PC-3 (cell line): Measurements from ENCODE around the gene ZNF562. TPM values are rescaled to one million over a fixed set of nuclear protein-coding genes. Genes with fewer than 3 reads are reported as not detected.

Source experiments
- ATAC-seq: fragments of 200-7000 bp; cut with Tn5 transposase; 2 replicates; pipeline ENCODE4 v1.9.1; 2020; ENCODE audit warnings: mild to moderate bottlenecking, moderate library complexity
- BruUV-seq: library from RNA; stranded (reverse); fragments of 400-500 nt; replicated peaks from 2 replicates; lab custom pipeline; 2021; lab: Mats Ljungman, UMichigan
- CTCF ChIA-PET: fragments of 300-600 bp; sonication (Branson Sonifier 250); formaldehyde crosslinking; loops from one replicate; lab custom pipeline; 2022; ENCODE audit warnings: antibody characterized with exemption; lab: Charles Lee
- POLR2A ChIA-PET: fragments of 300-600 bp; sonication (Branson Sonifier 250); formaldehyde crosslinking; loops from one replicate; lab custom pipeline; 2022; ENCODE audit warnings: antibody characterized with exemption; ENCODE audit not compliant: unreplicated experiment; lab: Charles Lee
- DNase-seq: peaks from one replicate; pipeline ENCODE4 v3.0.0-alpha.2; 2015
- H2AFZ ChIP-seq: fragments of 300-600 bp; sonication (generic); 2 replicates; pipeline ENCODE4 v1.6.0; 2016; ENCODE audit warnings: antibody characterized with exemption, low read length
- H3F3A ChIP-seq: fragments of 300-600 bp; sonication (generic); one replicate; pipeline ENCODE4 v1.6.0; 2017; ENCODE audit warnings: antibody characterized with exemption, low read length, control low read depth, mild to moderate bottlenecking; ENCODE audit not compliant: unreplicated experiment
- H3K27ac ChIP-seq: fragments of 300-600 bp; sonication (generic); 2 replicates; pipeline ENCODE4 v1.5.1; 2016; ENCODE audit warnings: mild to moderate bottlenecking, low read length
- H3K27me3 ChIP-seq: fragments of 300-600 bp; sonication (generic); 2 replicates; pipeline ENCODE4 v1.6.1; 2016; ENCODE audit warnings: low read length, mixed read lengths
- H3K36me3 ChIP-seq: fragments of 300-600 bp; sonication (generic); 2 replicates; pipeline ENCODE4 v1.6.1; 2016; ENCODE audit warnings: low read depth, mixed run types, low read length, mixed read lengths
- H3K4me1 ChIP-seq: fragments of 300-600 bp; sonication (generic); 2 replicates; pipeline ENCODE4 v1.5.1; 2016; ENCODE audit warnings: low read length; ENCODE audit not compliant: insufficient read depth
- H3K4me2 ChIP-seq: fragments of 300-600 bp; sonication (generic); 2 replicates; pipeline ENCODE4 v1.6.0; 2016; ENCODE audit warnings: low read length
- H3K4me3 ChIP-seq: fragments of 300-600 bp; sonication (generic); 2 replicates; pipeline ENCODE4 v1.5.1; 2016; ENCODE audit warnings: mild to moderate bottlenecking, low read length, mixed read lengths
- H3K79me2 ChIP-seq: fragments of 300-600 bp; sonication (generic); 2 replicates; pipeline ENCODE4 v1.6.1; 2017; ENCODE audit warnings: low read length, mixed read lengths
- H3K9ac ChIP-seq: fragments of 300-600 bp; sonication (generic); 2 replicates; pipeline ENCODE4 v1.6.0; 2016; ENCODE audit warnings: mild to moderate bottlenecking, low read length
- H3K9me2 ChIP-seq: fragments of 300-600 bp; sonication (generic); replicated peaks from 2 replicates; pipeline ENCODE4 v1.6.1; 2016; ENCODE audit warnings: mixed run types, low read length, mixed read lengths
- H3K9me3 ChIP-seq: fragments of 300-600 bp; sonication (generic); 2 replicates; pipeline ENCODE4 v1.6.1; 2016; ENCODE audit warnings: low read length, mixed read lengths
- H4K20me1 ChIP-seq: fragments of 300-600 bp; sonication (generic); 2 replicates; pipeline ENCODE4 v1.6.1; 2016; ENCODE audit warnings: low read length, mixed read lengths
- CTCF ChIP-seq: fragments of 300-600 bp; sonication (generic); conservative IDR thresholded peaks from 2 replicates; pipeline ENCODE4 v1.5.1; 2017; ENCODE audit warnings: antibody characterized with exemption, low read depth, mild to moderate bottlenecking, low read length
- EZH2 ChIP-seq: fragments of 300-600 bp; sonication (generic); IDR thresholded peaks from one replicate; pipeline ENCODE4 v1.6.1; 2017; ENCODE audit warnings: antibody characterized with exemption, mild to moderate bottlenecking, low read length; ENCODE audit not compliant: unreplicated experiment
- EZH2phosphoT487 ChIP-seq: fragments of 300-600 bp; sonication (generic); IDR thresholded peaks from 2 replicates; pipeline ENCODE4 v1.6.1; 2018; ENCODE audit warnings: mild to moderate bottlenecking, antibody characterized with exemption, low read length, borderline replicate concordance
- intact Hi-C: fragments of 100-400 bp; cut with micrococcal nuclease; formaldehyde crosslinking; loops from 2 replicates; pipeline ENCODE4 v1.9.0; 2023
- total RNA-seq: library from RNA; depleted of rRNA; stranded (reverse); fragments of >200 nt; gene quantifications from 2 replicates; pipeline ENCODE4 v1.2.3, GENCODE V29; 2014

ZNF562 gene
- total RNA-seq, 1 experiment from 2014 or later: 26.0 TPM

- Histone ChIP-seq H3K9me3 (0 out of 2 replicates have a peak, but pooled peaks cover 13% of the 10 kb centered on the region), H3K27ac (no peak overlapping the region), H3K36me3 (no peaks in the 10 kb centered on the region), H3K4me1 (no peaks in the 10 kb centered on the region), H3K9ac (no peak overlapping the region), H3K4me2 (no peak overlapping the region), H3K9me2 (no peaks in the 10 kb centered on the region), H3F3A (no peaks in the 10 kb centered on the region), H3K27me3 (no peaks in the 10 kb centered on the region), H2AFZ (0 out of 2 replicates have a peak overlapping the region, but pooled peaks have one; percentile 0), H3K4me3 (no peak overlapping the region), H4K20me1 (no peaks in the 10 kb centered on the region), H3K79me2 (no peaks in the 10 kb centered on the region)
- DNase-seq: no peak
- TF ChIP-seq EZH2 (no peak), EZH2phosphoT487 (no peak), CTCF (no peak)
- POLR2A ChIA-PET: no interaction called here
- no peak for ATAC-seq
- CTCF ChIA-PET: no interaction called here
- intact Hi-C loops: loop anchor here (1.0 kb wide), 1 partner anchor 12 kb away; no protein-coding TSS in a partner anchor
- no TSS peak for BruUV-seq
Observed at GRCh38 chr19:9721861-9722260, 47.0 kb upstream of the ZNF562 start.

GRCh38 chr19:9720541-9720940 lies 45.6 kb upstream of the ZNF562 start:
- H3K4me2 ChIP-seq: no peak overlapping the region
- BruUV-seq: no TSS peak
- intact Hi-C loops: no loop called here
- 0 out of 2 replicates have a peak, but pooled peaks cover 13% of the 10 kb centered on the region for H3K9me3 ChIP-seq
- H2AFZ ChIP-seq: no peak overlapping the region
- H3K4me3 ChIP-seq: no peak overlapping the region
- H4K20me1 ChIP-seq: no peaks in the 10 kb centered on the region
- no peaks in the 10 kb centered on the region for H3K36me3 ChIP-seq
- no peaks in the 10 kb centered on the region for H3K27me3 ChIP-seq
- POLR2A ChIA-PET: no interaction called here
- no peaks in the 10 kb centered on the region for H3K4me1 ChIP-seq
- no peaks in the 10 kb centered on the region for H3K79me2 ChIP-seq
- CTCF ChIA-PET: no interaction called here
- no peak for TF ChIP-seq CTCF
- TF ChIP-seq EZH2: no peak
- no peak for TF ChIP-seq EZH2phosphoT487
- H3K9ac ChIP-seq: no peak overlapping the region
- no peak for DNase-seq
- no peak for ATAC-seq
- no peak overlapping the region for H3K27ac ChIP-seq
- H3F3A ChIP-seq: no peaks in the 10 kb centered on the region
- no peaks in the 10 kb centered on the region for H3K9me2 ChIP-seq

- H3K27me3 ChIP-seq: no peaks in the 10 kb centered on the region
- H3K4me1 ChIP-seq: no peaks in the 10 kb centered on the region
- CTCF ChIA-PET: no interaction called here
- H3K4me3 ChIP-seq: no peak overlapping the region
- no peaks in the 10 kb centered on the region for H3K79me2 ChIP-seq
- H3K36me3 ChIP-seq: no peaks in the 10 kb centered on the region
- no peak overlapping the region for H2AFZ ChIP-seq
- intact Hi-C loops: no loop called here
- no peaks in the 10 kb centered on the region for H3K9me2 ChIP-seq
- H3K4me2 ChIP-seq: no peak overlapping the region
- ATAC-seq (no peak), DNase-seq (no peak)
- no TSS peak for BruUV-seq
- no peak overlapping the region for H3K9ac ChIP-seq
- H3F3A ChIP-seq: no peaks in the 10 kb centered on the region
- no peaks in the 10 kb centered on the region for H4K20me1 ChIP-seq
- TF ChIP-seq EZH2phosphoT487: no peak
- no peak for TF ChIP-seq EZH2
- TF ChIP-seq CTCF: no peak
- POLR2A ChIA-PET: no interaction called here
- 0 out of 2 replicates have a peak, but pooled peaks cover 11% of the 10 kb centered on the region for H3K9me3 ChIP-seq
- H3K27ac ChIP-seq: no peak overlapping the region
Observed at GRCh38 chr19:9711815-9712214, 36.9 kb upstream of the ZNF562 start.
